ENCODE measurements around the gene RECK. TPM values are rescaled to one million over a fixed set of nuclear protein-coding genes. Genes with fewer than 3 reads are reported as not detected.
"Not testable (repeated sequence)": the region's sequence is repeated elsewhere in the genome, so short reads cannot be mapped to it uniquely, and the experiment has no call there.

RECK gene
- total RNA-seq, 1 donor from 2014 or later, result 11.1 TPM

- Mint-ChIP-seq H3K4me1 (ENCODE audit: low read depth, unreplicated experiment) (no peaks in the 10 kb centered on the region), H3K27me3 (ENCODE audit: unreplicated experiment) (peaks cover 2% of the 10 kb centered on the region), H3K27ac (ENCODE audit: unreplicated experiment) (no peak overlapping the region), H3K4me3 (ENCODE audit: unreplicated experiment) (no peak overlapping the region), H3K9me3 (ENCODE audit: unreplicated experiment) (peaks cover 2% of the 10 kb centered on the region), H3K36me3 (ENCODE audit: unreplicated experiment) (no peaks in the 10 kb centered on the region)
- no peak for TF ChIP-seq CTCF (IDR thresholded peaks at IDR 0.05; ENCODE audit: partially characterized antibody, unreplicated experiment)
- DNase-seq, result no peak
These were observed 43.8 kb downstream of the RECK start for GRCh38 chr9:36080519-36080918.

GRCh38 chr9:36082931-36083330 is 46.2 kb downstream of the RECK start:
- Mint-ChIP-seq H3K27ac (ENCODE audit: unreplicated experiment) (no peak overlapping the region), H3K9me3 (ENCODE audit: unreplicated experiment) (peaks cover 3% of the 10 kb centered on the region), H3K4me3 (ENCODE audit: unreplicated experiment) (no peak overlapping the region), H3K27me3 (ENCODE audit: unreplicated experiment) (peaks cover 2% of the 10 kb centered on the region), H3K4me1 (ENCODE audit: low read depth, unreplicated experiment) (no peaks in the 10 kb centered on the region), H3K36me3 (ENCODE audit: unreplicated experiment) (no peaks in the 10 kb centered on the region)
- TF ChIP-seq CTCF (IDR thresholded peaks at IDR 0.05; ENCODE audit: partially characterized antibody, unreplicated experiment), result no peak
- DNase-seq, result no peak

GRCh38 chr9:36086442-36086841 is 49.7 kb downstream of the RECK start:
- DNase-seq, result no peak
- H3K4me1 Mint-ChIP-seq (ENCODE audit: low read depth, unreplicated experiment), result no peaks in the 10 kb centered on the region
- no peak overlapping the region for H3K27ac Mint-ChIP-seq (ENCODE audit: unreplicated experiment)
- no peak overlapping the region for H3K4me3 Mint-ChIP-seq (ENCODE audit: unreplicated experiment)
- no peaks in the 10 kb centered on the region for H3K36me3 Mint-ChIP-seq (ENCODE audit: unreplicated experiment)
- no peak for TF ChIP-seq CTCF (IDR thresholded peaks at IDR 0.05; ENCODE audit: partially characterized antibody, unreplicated experiment)
- no peaks in the 10 kb centered on the region for H3K27me3 Mint-ChIP-seq (ENCODE audit: unreplicated experiment)
- peaks cover 2% of the 10 kb centered on the region for H3K9me3 Mint-ChIP-seq (ENCODE audit: unreplicated experiment)

- DNase-seq; H3K27me3 Mint-ChIP-seq (ENCODE audit: unreplicated experiment); H3K27ac Mint-ChIP-seq (ENCODE audit: unreplicated experiment); H3K4me1 Mint-ChIP-seq (ENCODE audit: low read depth, unreplicated experiment); H3K4me3 Mint-ChIP-seq (ENCODE audit: unreplicated experiment); H3K36me3 Mint-ChIP-seq (ENCODE audit: unreplicated experiment); H3K9me3 Mint-ChIP-seq (ENCODE audit: unreplicated experiment): not testable (repeated sequence)
These were observed 50.3 kb downstream of the RECK start for GRCh38 chr9:36087054-36087453.

GRCh38 chr9:36088020-36088419 is 51.3 kb downstream of the RECK start:
- no peak overlapping the region for H3K4me3 Mint-ChIP-seq (ENCODE audit: unreplicated experiment)
- H3K9me3 Mint-ChIP-seq (ENCODE audit: unreplicated experiment), result peaks cover 2% of the 10 kb centered on the region
- no peaks in the 10 kb centered on the region for H3K27me3 Mint-ChIP-seq (ENCODE audit: unreplicated experiment)
- no peak overlapping the region for H3K27ac Mint-ChIP-seq (ENCODE audit: unreplicated experiment)
- H3K36me3 Mint-ChIP-seq (ENCODE audit: unreplicated experiment), result no peaks in the 10 kb centered on the region
- no peak for DNase-seq
- TF ChIP-seq CTCF (IDR thresholded peaks at IDR 0.05; ENCODE audit: partially characterized antibody, unreplicated experiment), result no peak
- H3K4me1 Mint-ChIP-seq (ENCODE audit: low read depth, unreplicated experiment), result no peaks in the 10 kb centered on the region
